HUES64 (cell line): ENCODE data around the gene POLR2M.

Experiments
- H3K27ac ChIP-seq: 2 replicates; pipeline ENCODE4 v1.7.0; 2013; ENCODE audit warnings: low read depth, low read length, inconsistent platforms
- H3K27me3 ChIP-seq: 2 replicates; pipeline ENCODE4 v1.6.1; 2013; ENCODE audit warnings: mild to moderate bottlenecking, low read length; ENCODE audit not compliant: insufficient read depth
- H3K36me3 ChIP-seq: 2 replicates; pipeline ENCODE4 v1.6.1; 2013; ENCODE audit warnings: mild to moderate bottlenecking, low read length; ENCODE audit not compliant: insufficient read depth
- H3K4me1 ChIP-seq: 2 replicates; pipeline ENCODE4 v1.6.1; 2013; ENCODE audit warnings: mild to moderate bottlenecking, low read length, moderate library complexity; ENCODE audit not compliant: insufficient read depth
- H3K4me3 ChIP-seq: 2 replicates; pipeline ENCODE4 v1.5.1; 2013; ENCODE audit warnings: mild to moderate bottlenecking, low read length, moderate library complexity
- H3K9ac ChIP-seq: 2 replicates; pipeline ENCODE4 v1.6.1; 2013; ENCODE audit warnings: mild to moderate bottlenecking, low read depth, low read length
- H3K9me3 ChIP-seq: 2 replicates; pipeline ENCODE4 v1.6.1; 2013; ENCODE audit warnings: low read depth, low read length; ENCODE audit not compliant: insufficient read depth
- WGBS: fragments of 150-250, 120-280 bp; methylation state at CpG from one replicate; pipeline ENCODE4 v1.1.7; 2013; ENCODE audit warnings: missing lambda C conversion rate; 5-methylcytosine and 5-hydroxymethylcytosine counted together

The POLR2M gene

GRCh38 chr15:57720867-57721266 is 14.4 kb downstream of the POLR2M start:
- Histone ChIP-seq H3K9me3 (no peaks in the 10 kb centered on the region), H3K4me1 (no peaks in the 10 kb centered on the region), H3K36me3 (peaks cover 9% of the 10 kb centered on the region), H3K4me3 (no peak overlapping the region), H3K9ac (no peak overlapping the region), H3K27me3 (no peaks in the 10 kb centered on the region), H3K27ac (no peak overlapping the region)
- 90% methylated on average over 3 of the region's 3 CpGs for WGBS

- Histone ChIP-seq H3K4me1 (no peaks in the 10 kb centered on the region), H3K9me3 (no peaks in the 10 kb centered on the region), H3K27me3 (no peaks in the 10 kb centered on the region), H3K4me3 (no peak overlapping the region), H3K9ac (no peak overlapping the region), H3K36me3 (no peaks in the 10 kb centered on the region), H3K27ac (no peak overlapping the region)
- 92% methylated on average over 3 of the region's 3 CpGs for WGBS
Observed at GRCh38 chr15:57726411-57726810, 19.9 kb downstream of the POLR2M start.

GRCh38 chr15:57727031-57727430 is 20.5 kb downstream of the POLR2M start:
- no peaks in the 10 kb centered on the region for H3K36me3 ChIP-seq
- WGBS: 96% methylated on average over 6 of the region's 6 CpGs
- no peak overlapping the region for H3K4me3 ChIP-seq
- H3K9me3 ChIP-seq: no peaks in the 10 kb centered on the region
- H3K9ac ChIP-seq: no peak overlapping the region
- no peaks in the 10 kb centered on the region for H3K27me3 ChIP-seq
- no peak overlapping the region for H3K27ac ChIP-seq
- no peaks in the 10 kb centered on the region for H3K4me1 ChIP-seq

GRCh38 chr15:57728436-57728835 is 21.9 kb downstream of the POLR2M start:
- no peaks in the 10 kb centered on the region for H3K36me3 ChIP-seq
- H3K4me3 ChIP-seq: no peak overlapping the region
- WGBS: 88% methylated on average over 8 of the region's 8 CpGs
- H3K27ac ChIP-seq: no peak overlapping the region
- no peak overlapping the region for H3K9ac ChIP-seq
- H3K9me3 ChIP-seq: no peaks in the 10 kb centered on the region
- no peaks in the 10 kb centered on the region for H3K4me1 ChIP-seq
- H3K27me3 ChIP-seq: no peaks in the 10 kb centered on the region

GRCh38 chr15:57730876-57731275 is 24.4 kb downstream of the POLR2M start:
- H3K36me3 ChIP-seq: no peaks in the 10 kb centered on the region
- no peaks in the 10 kb centered on the region for H3K27me3 ChIP-seq
- no peaks in the 10 kb centered on the region for H3K9me3 ChIP-seq
- no peak overlapping the region for H3K4me3 ChIP-seq
- no peak overlapping the region for H3K27ac ChIP-seq
- 91% methylated on average over 4 of the region's 5 CpGs for WGBS
- no peak overlapping the region for H3K9ac ChIP-seq
- H3K4me1 ChIP-seq: no peaks in the 10 kb centered on the region

- 79% methylated on average over 4 of the region's 6 CpGs for WGBS
- no peak overlapping the region for H3K27ac ChIP-seq
- no peak overlapping the region for H3K9ac ChIP-seq
- H3K9me3 ChIP-seq: no peaks in the 10 kb centered on the region
- no peaks in the 10 kb centered on the region for H3K27me3 ChIP-seq
- H3K4me1 ChIP-seq: no peaks in the 10 kb centered on the region
- H3K4me3 ChIP-seq: no peak overlapping the region
- H3K36me3 ChIP-seq: no peaks in the 10 kb centered on the region
Observed at GRCh38 chr15:57731530-57732103, 25.1 kb downstream of the POLR2M start.

GRCh38 chr15:57732526-57733331 is 26.2 kb downstream of the POLR2M start:
- H3K27ac ChIP-seq: no peak overlapping the region
- H3K9ac ChIP-seq: no peak overlapping the region
- no peaks in the 10 kb centered on the region for H3K4me1 ChIP-seq
- no peaks in the 10 kb centered on the region for H3K36me3 ChIP-seq
- H3K4me3 ChIP-seq: no peak overlapping the region
- H3K9me3 ChIP-seq: no peaks in the 10 kb centered on the region
- 46% methylated on average over 11 of the region's 12 CpGs for WGBS
- no peaks in the 10 kb centered on the region for H3K27me3 ChIP-seq

- whole genome bisulfite sequencing: 94% methylated on average over 1 of the region's 2 CpGs
- Histone ChIP-seq H3K9me3 (no peaks in the 10 kb centered on the region), H3K36me3 (no peaks in the 10 kb centered on the region), H3K4me1 (no peaks in the 10 kb centered on the region), H3K27me3 (no peaks in the 10 kb centered on the region), H3K27ac (no peak overlapping the region), H3K9ac (no peak overlapping the region), H3K4me3 (no peak overlapping the region)
Observed at GRCh38 chr15:57734860-57735259, 28.3 kb downstream of the POLR2M start.

GRCh38 chr15:57735431-57735830 is 28.9 kb downstream of the POLR2M start:
- H3K27ac ChIP-seq: no peak overlapping the region

GRCh38 chr15:57735891-57736290 is 29.4 kb downstream of the POLR2M start:
- no peaks in the 10 kb centered on the region for H3K36me3 ChIP-seq
- H3K27ac ChIP-seq: no peak overlapping the region
- no peak overlapping the region for H3K4me3 ChIP-seq
- no peak overlapping the region for H3K9ac ChIP-seq
- H3K9me3 ChIP-seq: no peaks in the 10 kb centered on the region
- no peaks in the 10 kb centered on the region for H3K27me3 ChIP-seq
- H3K4me1 ChIP-seq: no peaks in the 10 kb centered on the region
- 93% methylated on average over 4 of the region's 4 CpGs for WGBS

More at GRCh38 chr15:57735431-57735830, 28.9 kb downstream of the POLR2M start:
- Histone ChIP-seq H3K27me3 (no peaks in the 10 kb centered on the region), H3K9me3 (no peaks in the 10 kb centered on the region), H3K36me3 (no peaks in the 10 kb centered on the region), H3K4me3 (no peak overlapping the region), H3K4me1 (no peaks in the 10 kb centered on the region), H3K9ac (no peak overlapping the region)
- WGBS: 93% methylated on average over 8 of the region's 8 CpGs

- Histone ChIP-seq H3K9me3 (no peaks in the 10 kb centered on the region), H3K27me3 (no peaks in the 10 kb centered on the region), H3K4me1 (no peaks in the 10 kb centered on the region), H3K36me3 (no peaks in the 10 kb centered on the region), H3K9ac (no peak overlapping the region), H3K4me3 (no peak overlapping the region), H3K27ac (no peak overlapping the region)
- 97% methylated on average over 2 of the region's 2 CpGs for WGBS
Observed at GRCh38 chr15:57736591-57736990, 30.1 kb downstream of the POLR2M start.
